ENCODE data around the gene DOK7. TPM values are rescaled to one million over a fixed set of nuclear protein-coding genes. Genes with fewer than 3 reads are reported as not detected.

The DOK7 gene
- total RNA-seq, 2 donors from 2014 or later, result 8.2 to 16.4 TPM

DNA sequence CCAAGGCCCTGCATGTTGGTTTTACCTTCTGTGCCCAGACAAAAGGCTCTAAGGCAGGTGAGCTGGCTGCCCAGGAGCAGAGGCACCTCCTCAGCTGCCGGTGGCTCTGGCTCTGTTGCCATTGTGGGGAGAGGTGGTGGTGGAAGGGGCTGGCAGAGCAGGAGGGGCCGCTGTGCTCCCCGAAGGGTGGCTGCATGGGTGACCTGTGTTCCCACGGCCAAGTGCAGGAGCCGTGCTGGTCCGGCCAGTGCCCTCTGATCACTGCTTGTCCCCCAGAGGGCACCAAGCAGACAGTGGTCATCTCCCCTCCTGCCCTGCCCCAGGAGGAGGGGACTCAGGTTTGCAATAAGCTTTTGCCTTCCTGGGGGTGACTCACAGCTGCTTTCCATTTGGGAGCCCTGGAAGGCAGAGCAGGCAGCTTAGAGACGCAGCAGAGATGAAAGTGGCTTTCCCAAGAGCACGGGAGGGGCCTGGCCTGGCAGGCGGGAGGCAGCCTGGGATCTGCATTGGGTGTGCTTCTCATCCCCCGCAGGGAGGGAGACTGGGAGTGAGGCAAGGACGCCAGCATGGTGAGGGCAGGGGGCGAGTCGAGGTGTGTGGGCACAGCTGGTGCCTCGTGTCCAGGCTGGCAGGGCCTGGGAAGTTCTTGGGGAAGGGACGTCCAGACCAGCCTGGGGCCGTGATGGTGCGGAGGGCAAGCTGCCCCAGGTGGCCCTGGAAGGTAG is 28.7 kb downstream of the DOK7 start:
- Histone ChIP-seq H3K27me3 (replicated peaks; ENCODE audit: insufficient read depth) (no peaks in the 10 kb centered on the region), H3K9me3 (no peaks in the 10 kb centered on the region)
- TF ChIP-seq POLR2A (IDR thresholded peaks at IDR 0.05) (no peak), POLR2AphosphoS5 (IDR thresholded peaks at IDR 0.05) (no peak)
- TF ChIP-seq, protein P1, sequence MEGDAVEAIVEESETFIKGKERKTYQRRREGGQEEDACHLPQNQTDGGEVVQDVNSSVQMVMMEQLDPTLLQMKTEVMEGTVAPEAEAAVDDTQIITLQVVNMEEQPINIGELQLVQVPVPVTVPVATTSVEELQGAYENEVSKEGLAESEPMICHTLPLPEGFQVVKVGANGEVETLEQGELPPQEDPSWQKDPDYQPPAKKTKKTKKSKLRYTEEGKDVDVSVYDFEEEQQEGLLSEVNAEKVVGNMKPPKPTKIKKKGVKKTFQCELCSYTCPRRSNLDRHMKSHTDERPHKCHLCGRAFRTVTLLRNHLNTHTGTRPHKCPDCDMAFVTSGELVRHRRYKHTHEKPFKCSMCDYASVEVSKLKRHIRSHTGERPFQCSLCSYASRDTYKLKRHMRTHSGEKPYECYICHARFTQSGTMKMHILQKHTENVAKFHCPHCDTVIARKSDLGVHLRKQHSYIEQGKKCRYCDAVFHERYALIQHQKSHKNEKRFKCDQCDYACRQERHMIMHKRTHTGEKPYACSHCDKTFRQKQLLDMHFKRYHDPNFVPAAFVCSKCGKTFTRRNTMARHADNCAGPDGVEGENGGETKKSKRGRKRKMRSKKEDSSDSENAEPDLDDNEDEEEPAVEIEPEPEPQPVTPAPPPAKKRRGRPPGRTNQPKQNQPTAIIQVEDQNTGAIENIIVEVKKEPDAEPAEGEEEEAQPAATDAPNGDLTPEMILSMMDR (IDR thresholded peaks at IDR 0.05), result no peak

DNA sequence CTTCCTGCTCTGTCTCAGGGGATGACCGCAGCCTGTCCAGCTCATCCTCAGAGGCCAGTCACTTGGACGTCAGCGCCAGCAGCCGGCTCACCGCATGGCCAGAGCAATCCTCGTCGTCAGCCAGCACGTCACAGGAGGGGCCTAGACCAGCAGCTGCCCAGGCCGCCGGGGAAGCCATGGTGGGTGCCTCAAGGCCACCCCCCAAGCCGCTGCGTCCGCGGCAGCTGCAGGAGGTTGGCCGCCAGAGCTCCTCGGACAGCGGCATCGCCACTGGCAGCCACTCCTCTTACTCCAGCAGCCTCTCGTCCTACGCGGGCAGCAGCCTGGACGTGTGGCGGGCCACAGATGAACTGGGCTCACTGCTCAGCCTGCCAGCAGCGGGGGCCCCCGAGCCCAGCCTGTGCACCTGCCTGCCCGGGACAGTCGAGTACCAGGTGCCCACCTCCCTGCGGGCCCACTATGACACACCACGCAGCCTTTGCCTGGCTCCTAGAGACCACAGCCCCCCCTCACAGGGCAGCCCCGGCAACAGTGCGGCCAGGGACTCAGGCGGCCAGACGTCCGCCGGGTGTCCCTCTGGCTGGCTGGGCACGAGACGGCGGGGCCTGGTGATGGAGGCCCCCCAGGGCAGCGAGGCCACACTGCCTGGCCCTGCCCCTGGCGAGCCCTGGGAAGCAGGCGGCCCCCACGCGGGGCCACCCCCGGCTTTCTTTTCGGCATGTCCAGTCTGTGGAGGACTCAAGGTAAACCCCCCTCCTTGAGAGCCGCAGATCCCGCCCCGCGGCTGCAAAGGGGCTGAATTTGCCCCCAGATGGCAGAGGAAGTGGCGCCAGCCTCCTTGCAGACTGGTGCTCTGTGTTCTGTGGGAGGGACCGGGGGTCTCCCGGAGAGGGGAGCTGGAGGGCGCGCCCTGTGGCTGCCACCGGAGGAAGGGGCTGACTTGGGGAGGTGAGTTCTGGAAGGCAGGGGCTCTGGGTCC is 29.9 kb downstream of the DOK7 start:
- Histone ChIP-seq H3K4me1 (replicated peaks) (no peaks in the 10 kb centered on the region), H3K27ac (no peak overlapping the region), H3K27me3 (replicated peaks; ENCODE audit: insufficient read depth) (no peaks in the 10 kb centered on the region), H3K9me3 (no peaks in the 10 kb centered on the region), H3K4me3 (no peak overlapping the region), H3K36me3 (no peaks in the 10 kb centered on the region)
- DNase-seq (ENCODE audit: low spot score), result no peak
- 71% methylated on average over 35 of the region's 55 CpGs for WGBS
- no peak for TF ChIP-seq POLR2A (IDR thresholded peaks at IDR 0.05)
- TF ChIP-seq POLR2AphosphoS5 (IDR thresholded peaks at IDR 0.05), result no peak
- TF ChIP-seq, protein P1 (IDR thresholded peaks at IDR 0.05), result no peak
- intact Hi-C loops (cut with DNase I), result no loop called here

More for the DNA sequence above, 28.7 kb downstream of the DOK7 start:
- Histone ChIP-seq H3K36me3 (no peaks in the 10 kb centered on the region), H3K27ac (no peak overlapping the region), H3K4me1 (replicated peaks) (no peaks in the 10 kb centered on the region), H3K4me3 (no peak overlapping the region)
- WGBS, result 49% methylated on average over 16 of the region's 17 CpGs
- DNase-seq (ENCODE audit: low spot score), result no peak
- intact Hi-C loops (cut with DNase I), result no loop called here

DNA sequence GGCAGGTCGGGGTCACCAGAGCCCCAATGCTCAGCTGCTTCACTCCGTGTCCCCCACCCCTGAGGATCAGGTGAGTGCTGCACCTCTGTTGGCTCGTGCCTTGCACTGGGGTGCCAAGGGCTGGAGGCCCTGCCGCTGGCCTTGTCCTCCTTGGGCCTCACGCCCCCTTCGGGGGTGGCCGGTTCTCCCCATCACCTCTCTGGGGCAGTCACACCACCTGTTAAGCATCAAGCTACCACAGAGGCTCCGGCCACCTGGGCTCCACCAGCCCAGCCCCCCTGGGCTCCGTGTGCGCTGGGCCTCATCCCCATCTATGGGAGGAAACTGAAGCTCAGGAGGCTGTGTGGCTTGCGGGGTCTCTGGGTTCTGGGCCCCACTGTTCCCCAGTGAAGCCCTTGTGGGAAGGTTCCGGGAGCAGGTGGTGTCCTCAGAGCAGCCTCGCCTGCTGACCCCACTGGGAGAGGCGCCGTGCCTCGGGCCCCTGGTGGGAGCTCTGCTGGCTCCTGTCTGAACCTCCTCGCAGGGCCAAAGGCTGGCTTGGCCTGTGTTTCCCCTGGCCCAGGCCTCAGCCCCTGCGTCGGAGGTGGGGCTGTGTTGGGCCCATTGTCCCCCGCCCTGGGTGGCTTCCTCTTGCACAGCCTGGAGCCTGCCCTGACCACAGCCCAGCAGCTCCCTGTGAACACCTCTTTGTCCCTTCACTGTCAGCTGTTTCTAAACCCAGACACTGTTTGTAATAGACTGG is 30.8 kb downstream of the DOK7 start:
- no peak for DNase-seq (ENCODE audit: low spot score)
- H3K9me3 ChIP-seq, result no peaks in the 10 kb centered on the region
- intact Hi-C loops (cut with DNase I), result no loop called here
- no peak for TF ChIP-seq POLR2AphosphoS5 (IDR thresholded peaks at IDR 0.05)
- TF ChIP-seq, protein P1 (IDR thresholded peaks at IDR 0.05), result no peak
- TF ChIP-seq POLR2A (IDR thresholded peaks at IDR 0.05), result no peak
- H3K4me1 ChIP-seq (replicated peaks), result no peaks in the 10 kb centered on the region
- H3K4me3 ChIP-seq, result no peak overlapping the region
- H3K36me3 ChIP-seq, result no peaks in the 10 kb centered on the region
- 56% methylated on average over 16 of the region's 20 CpGs for WGBS
- H3K27ac ChIP-seq, result no peak overlapping the region
- H3K27me3 ChIP-seq (replicated peaks; ENCODE audit: insufficient read depth), result no peaks in the 10 kb centered on the region

DNA sequence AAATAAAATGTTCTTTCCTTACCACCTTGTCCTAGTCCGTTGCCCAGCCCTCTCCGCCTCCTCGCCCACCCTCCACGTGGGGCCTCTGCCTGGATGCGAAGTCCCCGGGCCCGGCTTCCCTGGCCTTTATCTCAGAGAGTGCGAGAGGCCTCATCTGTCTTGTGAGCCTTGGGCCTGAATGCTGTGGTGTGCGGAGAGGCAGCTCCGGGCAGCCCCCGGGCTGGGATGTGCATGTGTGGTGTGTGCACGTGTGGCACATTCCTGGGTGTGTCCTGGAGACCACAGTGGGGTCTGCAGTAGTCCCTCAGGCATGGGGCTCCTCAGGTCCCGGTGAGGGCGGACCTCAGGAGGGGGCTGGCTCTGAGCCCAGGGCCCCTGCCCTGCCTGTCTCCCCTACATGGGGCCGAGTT is 31.4 kb downstream of the DOK7 start:
- H3K27me3 ChIP-seq (replicated peaks; ENCODE audit: insufficient read depth), result no peaks in the 10 kb centered on the region
- no peak for DNase-seq (ENCODE audit: low spot score)
- H3K9me3 ChIP-seq, result no peaks in the 10 kb centered on the region
- TF ChIP-seq POLR2A (IDR thresholded peaks at IDR 0.05) (no peak), POLR2AphosphoS5 (IDR thresholded peaks at IDR 0.05) (no peak)
- TF ChIP-seq, protein P1 (IDR thresholded peaks at IDR 0.05), result no peak
- intact Hi-C loops (cut with DNase I), result no loop called here
- no peaks in the 10 kb centered on the region for H3K4me1 ChIP-seq (replicated peaks)
- H3K4me3 ChIP-seq, result no peak overlapping the region
- 34% methylated on average over 14 of the region's 15 CpGs for WGBS
- no peak overlapping the region for H3K27ac ChIP-seq
- H3K36me3 ChIP-seq, result no peaks in the 10 kb centered on the region
